ENCODE data around the gene RAB36. TPM values are rescaled to one million over a fixed set of nuclear protein-coding genes. Genes with fewer than 3 reads are reported as not detected.
A peak's percentile ranks its signal among the peaks of the same experiment; 100 is the strongest.
"Not testable (repeated sequence)": the region's sequence is repeated elsewhere in the genome, so short reads cannot be mapped to it uniquely, and the experiment has no call there.

The RAB36 gene
- total RNA-seq, 1 donor from 2014 or later = 22.3 TPM

DNA sequence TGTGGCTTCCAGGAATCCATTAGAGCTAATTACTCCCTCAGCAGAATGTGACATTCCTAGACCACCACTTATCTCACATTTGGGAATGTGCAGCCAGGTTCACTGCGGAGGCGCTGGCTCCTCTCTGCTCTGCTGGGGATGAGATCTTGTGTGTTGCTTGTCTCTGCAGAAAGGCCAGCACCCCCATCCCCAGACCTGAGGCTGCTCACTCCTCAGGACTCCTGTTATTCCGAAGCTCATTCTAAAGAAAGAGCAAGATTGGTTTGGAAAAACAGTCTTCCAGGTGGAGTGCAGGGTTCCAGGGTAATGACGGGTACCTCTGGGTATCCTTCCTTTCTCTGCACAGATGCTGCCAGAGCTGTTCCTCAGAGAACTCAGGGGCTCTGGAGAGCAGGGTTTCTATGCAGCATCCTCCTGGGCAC is 24.3 kb upstream of the RAB36 start:
- DNase-seq (ENCODE audit: low spot score) = no peak

DNA sequence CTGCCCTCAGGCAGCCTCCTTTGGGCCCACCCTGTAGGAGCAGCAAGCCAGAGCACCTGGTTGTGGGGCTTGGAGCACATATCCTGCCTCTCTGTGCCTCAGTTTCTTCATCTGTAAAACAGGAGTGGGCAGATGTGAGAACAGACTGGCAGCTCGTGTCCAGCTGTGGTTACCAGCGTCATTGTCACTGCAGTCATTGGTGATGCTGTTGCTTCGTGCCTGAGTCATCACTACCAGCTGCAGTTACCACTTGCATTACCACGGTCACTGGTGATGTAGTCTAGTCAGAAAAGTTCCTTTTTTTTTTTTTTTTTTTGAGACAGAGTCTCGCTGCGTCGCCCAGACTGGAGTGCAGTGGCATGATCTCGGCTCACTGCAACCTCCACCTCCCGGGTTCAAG is 23.9 kb upstream of the RAB36 start:
- DNase-seq (ENCODE audit: low spot score) = no peak

DNA sequence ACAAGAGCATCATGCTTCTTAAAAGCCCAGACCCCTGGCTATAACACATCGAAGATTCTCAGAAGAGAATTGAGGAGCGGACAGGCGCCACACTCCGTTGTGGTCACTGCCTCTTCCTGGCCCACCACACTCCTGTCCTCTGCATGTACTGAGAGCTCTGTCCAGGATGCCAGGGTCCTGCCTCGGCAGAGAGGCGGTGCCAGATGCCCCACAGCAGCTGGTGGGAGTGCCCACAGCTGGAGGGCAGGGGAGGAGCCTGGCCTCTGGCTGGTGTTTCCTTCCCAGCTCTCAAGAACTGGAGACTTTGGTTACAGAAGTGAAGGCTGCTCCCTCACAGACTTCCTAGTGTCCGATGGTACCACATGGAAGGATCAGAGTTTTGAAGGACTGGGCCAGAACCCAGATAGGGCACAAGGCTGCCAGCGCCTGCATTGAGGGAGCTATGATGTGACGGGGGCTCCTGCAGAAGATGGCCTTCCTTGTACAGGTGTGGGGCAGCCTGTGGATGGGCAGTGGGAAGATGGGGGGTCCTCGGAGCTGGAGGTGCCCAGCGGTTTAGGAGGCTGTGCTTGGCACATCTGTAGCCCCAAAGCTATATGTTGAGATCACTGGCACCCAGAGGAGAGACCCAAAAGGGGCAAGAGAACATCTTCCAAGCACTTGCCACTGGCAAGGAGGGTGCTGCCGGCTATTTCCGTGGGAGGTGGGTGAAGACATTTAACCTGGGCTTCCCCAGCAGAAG is 22.9 kb upstream of the RAB36 start:
- no peak for DNase-seq (ENCODE audit: low spot score)

DNA sequence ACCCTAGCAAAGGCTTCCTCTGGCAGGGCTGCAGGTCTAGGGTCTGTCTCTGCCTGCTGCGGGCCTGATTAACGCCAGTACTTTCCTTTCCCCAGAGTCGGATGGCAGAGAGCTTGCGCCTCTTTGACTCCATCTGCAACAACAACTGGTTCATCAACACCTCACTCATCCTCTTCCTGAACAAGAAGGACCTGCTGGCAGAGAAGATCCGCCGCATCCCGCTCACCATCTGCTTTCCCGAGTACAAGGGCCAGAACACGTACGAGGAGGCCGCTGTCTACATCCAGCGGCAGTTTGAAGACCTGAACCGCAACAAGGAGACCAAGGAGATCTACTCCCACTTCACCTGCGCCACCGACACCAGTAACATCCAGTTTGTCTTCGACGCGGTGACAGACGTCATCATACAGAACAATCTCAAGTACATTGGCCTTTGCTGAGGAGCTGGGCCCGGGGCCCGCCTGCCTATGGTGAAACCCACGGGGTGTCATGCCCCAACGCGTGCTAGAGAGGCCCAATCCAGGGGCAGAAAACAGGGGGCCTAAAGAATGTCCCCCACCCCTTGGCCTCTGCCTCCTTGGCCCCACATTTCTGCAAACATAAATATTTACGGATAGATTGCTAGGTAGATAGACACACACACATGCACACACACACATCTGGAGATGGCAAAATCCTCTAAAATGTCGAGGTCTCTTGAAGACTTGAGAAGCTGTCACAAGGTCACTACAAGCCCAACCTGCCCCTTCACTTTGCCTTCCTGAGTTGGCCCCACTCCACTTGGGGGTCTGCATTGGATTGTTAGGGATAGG is 22.1 kb upstream of the RAB36 start:
- no peak for DNase-seq (ENCODE audit: low spot score)

DNA sequence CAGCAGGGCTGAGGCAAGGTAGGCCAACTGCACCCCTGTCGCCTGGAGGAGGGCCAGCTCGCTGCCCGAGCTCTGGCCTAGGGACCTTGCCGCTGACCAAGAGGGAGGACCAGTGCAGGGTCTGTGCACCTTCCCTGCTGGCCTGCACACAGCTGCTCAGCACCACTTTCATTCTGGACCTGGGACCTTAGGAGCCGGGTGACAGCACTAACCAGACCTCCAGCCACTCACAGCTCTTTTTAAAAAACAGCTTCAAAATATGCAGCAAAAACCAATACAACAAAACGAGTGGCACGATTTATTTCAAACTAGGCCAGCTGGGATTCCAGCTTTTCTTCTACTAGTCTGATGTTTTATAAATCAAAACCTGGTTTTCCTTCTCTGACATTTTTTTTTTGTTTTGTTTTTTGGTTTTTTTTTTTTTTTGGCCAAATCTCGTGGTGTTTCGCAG is 21.4 kb upstream of the RAB36 start:
- DNase-seq (ENCODE audit: low spot score) = no peak

DNA sequence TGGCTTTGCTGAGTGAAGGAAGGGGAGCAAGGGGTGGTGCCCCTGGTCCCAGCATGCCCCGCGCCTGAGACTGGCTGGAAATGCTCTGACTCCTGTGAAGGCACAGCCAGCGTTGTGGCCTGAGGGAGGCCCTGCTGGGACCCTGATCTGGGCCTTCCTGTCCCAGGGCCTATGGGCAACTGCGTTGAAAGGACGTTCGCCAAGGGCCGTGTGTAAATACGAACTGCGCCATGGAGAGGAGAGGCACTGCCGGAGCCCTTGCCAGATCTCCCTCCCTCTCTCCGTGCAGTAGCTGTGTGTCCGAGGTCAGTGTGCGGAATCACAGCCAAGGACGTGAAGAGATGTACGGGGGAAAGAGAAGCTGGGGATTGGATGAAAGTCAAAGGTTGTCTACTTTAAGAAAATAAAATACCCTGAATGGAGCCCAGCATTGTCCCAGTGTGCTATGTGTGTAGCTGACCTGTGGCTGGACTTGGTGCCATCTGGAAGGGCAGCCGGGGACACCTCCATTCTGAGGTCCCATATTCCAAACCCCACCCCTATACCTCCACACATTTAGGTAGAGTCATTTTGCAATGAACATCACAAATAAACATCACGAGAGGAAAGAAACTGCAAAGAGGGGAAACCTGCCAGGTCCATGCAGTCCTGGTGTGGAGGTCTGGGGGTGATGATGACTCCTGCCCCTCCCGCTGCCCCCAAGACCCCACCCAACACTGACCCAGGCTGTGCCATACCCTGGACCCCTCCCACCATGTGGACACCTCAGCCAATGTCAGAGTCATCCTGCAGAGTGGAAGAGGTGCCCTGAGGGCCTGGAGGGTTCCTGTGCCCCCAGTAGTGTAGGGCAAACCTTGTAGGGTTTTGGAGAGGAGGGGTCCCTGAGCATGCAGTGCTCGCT is 20.4 kb upstream of the RAB36 start:
- DNase-seq (ENCODE audit: low spot score) = no peak

DNA sequence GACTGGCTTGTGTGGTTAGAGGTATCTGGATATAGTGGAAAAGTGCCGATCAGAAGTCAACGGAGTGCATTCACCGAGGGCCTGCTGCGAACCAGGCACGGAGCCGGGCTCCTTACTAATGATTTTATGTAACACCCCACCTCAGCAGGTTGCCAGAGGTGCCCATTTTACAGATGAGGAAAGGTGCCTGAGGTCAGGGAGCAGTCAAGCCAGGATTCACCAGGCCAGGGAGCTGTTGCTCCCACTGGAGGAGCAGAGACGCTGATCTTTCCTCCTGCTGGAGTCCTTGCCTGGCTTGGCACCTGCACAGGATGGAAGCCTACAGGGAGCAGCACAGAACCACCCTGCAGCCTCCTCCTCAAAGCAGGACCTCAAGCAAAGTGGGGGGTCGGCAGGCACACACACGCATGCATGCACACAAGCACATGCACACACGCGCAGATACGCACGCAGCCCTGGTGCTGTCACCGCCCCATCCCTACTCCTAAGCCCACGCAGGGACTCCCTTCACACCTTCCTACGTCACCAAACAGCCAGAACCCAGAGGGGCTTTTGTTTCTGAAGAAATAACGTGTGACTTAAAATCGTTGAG is 19.7 kb upstream of the RAB36 start:
- DNase-seq (ENCODE audit: low spot score) = no peak

DNA sequence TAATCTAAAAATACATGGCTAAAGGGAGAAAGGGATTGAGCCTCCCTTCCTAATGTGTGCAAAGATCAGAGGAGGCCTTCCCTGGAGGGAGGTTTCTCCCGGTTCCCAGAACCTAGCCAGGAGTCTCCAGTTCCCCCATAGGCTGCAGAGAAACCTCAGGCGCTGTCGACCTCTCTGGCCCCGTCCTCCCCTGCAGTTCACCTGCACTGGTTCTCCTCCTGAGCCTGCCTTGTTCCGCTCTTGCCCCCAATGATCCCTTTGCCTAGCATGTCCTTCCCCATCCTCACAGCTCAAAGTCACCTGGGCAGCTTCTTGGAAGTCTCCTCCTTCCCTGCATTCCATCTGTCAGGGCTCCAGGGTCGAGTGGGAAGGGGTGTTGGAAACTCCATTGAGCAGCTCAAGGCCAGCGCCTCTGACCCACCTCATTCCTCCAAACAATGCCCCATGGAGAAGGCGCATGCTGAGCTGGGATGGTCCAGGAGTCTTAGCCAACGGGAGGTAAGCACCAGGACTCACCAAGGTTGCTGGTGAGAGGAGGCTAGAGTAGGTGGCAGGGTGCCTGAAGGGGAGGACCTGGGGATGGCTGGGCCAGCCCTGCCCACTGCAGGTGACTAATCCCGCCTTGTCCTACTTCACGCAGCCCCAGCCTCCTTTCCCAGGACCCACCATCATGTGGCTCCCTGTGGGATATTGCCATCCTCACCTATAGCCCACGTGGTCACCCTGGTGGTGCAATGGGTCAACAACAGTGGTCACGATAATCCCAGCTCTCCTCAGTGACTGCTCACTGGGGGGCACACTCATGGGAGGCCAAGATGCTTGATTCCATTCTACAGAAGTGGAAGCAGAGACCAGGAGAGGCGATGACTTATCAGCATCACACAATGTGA is 18.9 kb upstream of the RAB36 start:
- peak; percentile 41 for DNase-seq (ENCODE audit: low spot score)

DNA sequence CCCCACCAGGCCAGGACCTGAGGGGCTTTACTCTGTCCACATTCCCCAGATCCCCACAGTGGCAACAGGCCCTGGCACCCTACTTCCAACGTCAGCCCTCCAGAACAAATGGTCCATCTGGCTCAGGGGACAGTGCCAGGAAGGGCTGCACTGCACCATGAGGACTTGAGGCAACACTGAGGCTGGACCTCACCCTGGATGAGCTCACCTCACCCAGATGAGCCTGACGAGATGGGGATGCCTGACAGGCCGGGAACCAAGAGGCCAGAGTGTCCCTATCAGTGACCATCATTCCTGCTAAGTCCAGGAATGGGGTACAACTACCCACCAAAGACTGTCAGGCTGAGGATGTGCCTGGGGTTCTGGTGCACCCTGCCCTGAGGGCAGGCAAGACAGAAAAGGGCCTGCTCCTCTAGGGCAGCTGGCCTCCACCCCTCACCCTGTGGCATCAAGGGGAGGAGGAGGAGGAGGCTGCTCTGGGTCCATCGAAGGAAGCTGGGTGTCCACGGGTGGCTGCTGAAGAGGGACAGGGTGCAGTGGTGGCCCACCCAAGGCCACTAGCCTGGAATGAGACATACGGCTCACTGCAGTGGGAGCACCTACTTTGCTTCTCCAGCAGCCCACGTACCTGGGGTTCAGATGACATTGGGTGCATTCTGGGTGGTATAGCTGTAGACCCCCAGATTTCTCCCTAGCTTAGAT is 18.1 kb upstream of the RAB36 start:
- DNase-seq (ENCODE audit: low spot score) = no peak

DNA sequence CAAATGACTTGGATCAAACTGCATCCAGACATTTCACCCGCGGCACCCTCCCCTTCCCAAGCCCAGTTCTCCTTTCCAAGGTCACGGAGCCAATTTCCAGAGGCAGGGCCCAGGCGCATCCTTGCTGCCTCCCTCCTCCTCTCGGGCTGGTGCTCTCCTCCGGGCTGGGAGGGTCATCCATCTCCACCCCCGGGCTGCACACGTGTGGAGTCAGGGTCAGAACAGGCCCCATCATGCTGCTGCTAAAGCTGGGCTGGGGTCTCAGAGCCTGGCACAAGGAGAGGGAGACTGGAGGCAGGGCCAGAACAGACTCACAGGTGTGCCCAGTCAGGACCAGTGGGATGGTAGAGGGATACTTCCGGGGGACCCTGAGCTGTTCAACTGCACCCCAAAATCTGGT is 17.5 kb upstream of the RAB36 start:
- DNase-seq (ENCODE audit: low spot score) = no peak

DNA sequence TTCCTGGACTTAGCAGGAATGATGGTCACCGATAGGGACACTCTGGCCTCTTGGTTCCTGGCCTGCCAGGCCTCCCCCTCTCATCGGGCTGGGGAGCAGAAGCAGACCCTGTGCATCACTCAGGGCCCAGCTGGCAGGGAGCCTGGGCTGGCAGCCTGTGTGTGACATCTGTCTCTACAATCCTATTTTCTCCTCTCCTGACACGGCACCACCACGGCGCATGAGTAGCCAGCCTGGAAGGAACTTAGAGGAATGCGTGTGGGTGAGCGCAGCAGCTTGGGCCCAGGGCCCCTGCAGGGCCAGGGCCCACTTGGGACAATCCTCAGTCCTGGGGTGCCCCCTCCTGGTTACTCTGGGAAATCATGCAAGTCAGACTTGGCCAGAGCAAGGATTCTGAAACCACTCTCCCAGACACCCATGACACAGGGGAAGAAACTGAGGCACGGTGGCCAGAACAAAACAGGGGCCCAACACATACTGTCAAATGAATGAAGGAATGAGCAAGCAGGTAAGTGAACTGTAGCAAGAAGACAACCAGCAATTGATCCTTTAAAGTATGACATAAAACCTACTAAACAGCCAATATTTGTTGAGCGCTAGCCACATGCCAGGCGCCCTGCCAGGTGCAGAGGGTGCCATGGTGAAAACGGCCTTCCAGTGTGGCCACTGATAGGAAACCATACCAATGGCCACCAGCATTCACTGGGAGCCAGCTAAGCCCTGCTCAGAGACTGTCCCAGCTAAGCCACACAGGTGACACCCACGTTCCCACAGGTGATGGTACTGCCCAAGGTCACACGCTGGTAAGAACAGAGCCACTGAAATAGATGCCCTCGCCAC is 16.8 kb upstream of the RAB36 start:
- DNase-seq (ENCODE audit: low spot score) = peak; percentile 72

DNA sequence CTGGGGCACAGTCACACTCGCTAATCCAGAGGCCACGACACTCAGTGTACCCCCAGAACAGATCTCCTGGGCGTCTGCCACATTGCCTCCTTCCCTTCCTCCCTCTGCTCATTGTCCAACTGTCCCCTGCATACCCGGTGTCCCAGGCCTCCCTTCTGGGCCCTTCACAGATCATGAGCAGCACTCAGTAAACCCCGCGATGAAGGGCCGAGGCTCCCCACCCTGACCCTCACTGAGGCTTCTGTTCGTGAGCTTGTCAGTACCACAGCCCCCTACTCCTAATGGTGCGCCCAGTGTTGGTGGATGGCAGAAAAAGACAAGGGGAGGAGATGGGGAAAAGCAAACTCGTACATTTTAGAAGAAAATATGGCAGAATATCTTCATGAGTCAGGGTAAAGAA is 16.1 kb upstream of the RAB36 start:
- DNase-seq (ENCODE audit: low spot score) = no peak

DNA sequence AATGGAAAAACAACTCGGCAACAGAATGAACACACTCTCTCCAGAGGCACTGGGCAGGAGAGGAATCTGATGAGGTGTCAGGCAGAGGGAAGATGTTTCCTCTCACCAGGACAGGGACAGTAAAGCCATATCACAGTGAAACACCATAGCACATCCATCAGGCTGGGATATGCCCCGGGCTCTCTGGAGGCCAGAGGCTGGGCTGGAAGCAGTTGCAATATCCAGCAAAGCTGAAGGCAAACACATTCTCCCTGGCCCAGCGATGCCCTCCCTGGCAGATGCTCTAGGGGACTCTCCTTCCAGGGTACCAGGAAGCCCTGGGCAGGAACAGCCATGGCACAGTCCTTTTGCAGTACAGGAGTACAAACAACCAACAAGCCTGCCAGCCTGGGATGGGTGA is 14.6 kb upstream of the RAB36 start:
- DNase-seq (ENCODE audit: low spot score) = no peak

DNA sequence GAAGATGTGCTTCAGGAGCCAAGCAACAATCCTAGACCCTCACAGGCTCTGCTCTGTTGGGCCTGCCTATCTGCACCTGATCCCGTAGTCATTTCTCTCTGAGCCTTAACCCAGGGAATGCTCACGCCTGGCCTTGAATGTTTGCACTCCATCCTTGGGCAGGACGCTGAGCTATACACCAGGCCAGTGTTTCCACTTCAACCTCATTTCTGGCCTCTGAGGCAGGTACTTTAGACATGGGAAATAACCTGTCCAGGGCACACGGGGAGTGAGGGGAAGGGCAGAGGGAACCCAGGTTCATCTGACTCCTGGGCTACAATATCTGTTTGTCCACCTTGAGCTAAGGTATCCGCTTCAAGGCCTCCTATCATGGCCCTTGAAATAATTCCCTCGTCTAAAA is 13.3 kb upstream of the RAB36 start:
- no peak for DNase-seq (ENCODE audit: low spot score)

DNA sequence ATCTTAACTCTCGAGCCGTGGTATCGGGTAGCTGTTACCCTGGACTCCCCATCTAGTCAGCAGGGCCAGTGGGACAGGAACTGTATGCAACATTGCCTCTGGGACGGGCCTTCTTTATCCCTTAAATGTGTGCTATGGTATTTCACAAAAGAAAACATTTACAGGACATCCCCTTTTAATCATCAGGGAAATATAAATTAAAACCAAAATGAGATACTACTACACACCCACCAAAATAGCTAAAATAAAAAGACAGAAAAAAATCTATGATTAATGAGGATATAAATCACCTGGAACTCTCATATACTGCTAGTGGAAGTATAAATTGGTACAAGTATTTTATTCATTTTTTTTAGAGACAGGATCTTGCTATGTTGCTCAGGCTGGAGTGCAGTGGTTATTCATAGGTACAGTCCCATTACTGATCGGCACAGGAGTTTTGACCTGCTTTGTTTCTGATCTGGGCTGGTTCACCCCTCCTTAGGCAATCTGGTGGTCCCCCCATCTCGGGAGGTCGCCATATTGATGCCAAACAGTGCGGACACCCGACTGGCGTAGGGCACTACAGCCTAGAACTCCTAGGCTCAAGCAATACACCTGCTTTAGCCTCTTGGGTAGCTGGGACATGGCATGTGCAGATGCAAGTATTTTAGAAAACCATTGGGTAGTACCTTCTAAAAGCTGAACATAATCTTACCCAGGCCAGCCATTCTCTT is 12.7 kb upstream of the RAB36 start:
- DNase-seq (ENCODE audit: low spot score) = no peak

DNA sequence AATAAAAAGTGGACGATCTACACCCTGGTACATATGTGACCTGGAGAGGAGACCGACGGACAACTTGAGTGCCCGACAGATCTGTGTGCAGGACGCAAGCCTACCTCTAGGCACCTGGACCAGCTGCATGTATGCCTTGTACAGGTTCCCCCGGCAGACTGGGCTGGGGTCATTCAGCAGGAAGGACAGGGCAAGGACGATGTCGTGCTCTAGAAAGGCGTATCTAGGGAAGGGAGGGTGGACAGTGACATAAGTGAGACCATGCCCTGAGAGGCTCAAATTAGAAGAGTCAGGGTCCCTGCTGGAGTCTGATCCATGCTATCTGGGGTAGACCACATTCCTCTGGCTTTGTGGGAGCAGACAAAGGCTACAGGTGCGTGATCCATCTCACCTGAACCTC is 11.4 kb upstream of the RAB36 start:
- no peak for DNase-seq (ENCODE audit: low spot score)

DNA sequence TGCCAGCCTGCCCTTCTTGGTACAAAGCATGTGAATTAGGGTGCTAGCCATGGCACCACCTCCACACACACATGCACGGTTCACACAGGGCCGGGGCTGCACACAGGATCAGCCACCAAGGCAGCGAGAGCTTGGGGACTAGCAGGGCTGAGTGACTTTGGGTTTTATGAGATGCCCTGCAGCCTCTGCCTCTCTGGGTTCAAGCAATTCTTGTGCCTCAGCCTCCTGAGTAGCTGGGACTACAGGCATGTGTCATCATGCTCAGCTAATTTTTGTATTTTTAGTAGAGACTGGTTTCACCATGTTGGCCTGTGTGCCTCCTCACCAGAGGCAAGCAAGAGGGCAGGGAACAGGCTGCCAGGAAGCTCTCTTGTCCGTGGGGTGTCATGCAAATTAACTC is 8.3 kb upstream of the RAB36 start:
- not testable (repeated sequence) for DNase-seq (ENCODE audit: low spot score)

DNA sequence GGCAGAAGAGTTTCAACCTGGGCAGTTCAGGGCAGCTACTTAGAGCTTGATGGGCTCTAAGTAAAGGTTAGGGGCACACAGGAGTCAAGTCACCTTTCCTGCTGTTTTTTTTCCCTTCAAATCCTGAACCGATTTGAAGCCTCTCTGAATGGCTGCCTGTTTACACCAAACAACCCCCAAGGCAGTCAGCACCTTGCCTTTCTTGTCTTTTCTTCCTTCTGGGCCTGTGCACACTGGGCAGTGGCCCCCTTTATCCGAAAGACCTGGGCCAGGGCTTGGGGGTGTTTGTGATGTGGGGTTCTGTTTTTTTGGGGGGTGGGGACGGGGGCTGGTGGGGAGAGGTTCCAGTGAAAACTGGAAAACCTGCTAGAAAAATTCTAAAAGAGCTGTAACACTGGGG is 7.8 kb upstream of the RAB36 start:
- DNase-seq (ENCODE audit: low spot score) = no peak
